K562 (cell line): ENCODE measurements around the gene CACYBP. TPM values are rescaled to one million over a fixed set of nuclear protein-coding genes. Genes with fewer than 3 reads are reported as not detected.
A peak's percentile ranks its signal among the peaks of the same experiment; 100 is the strongest.

Source experiments
- CUX1 ChIP-seq: fragments of 200-800 bp; sonication (Bioruptor generic); IDR thresholded peaks from 2 replicates; pipeline ENCODE4 v1.6.1; 2016; ENCODE audit warnings: missing genetic modification characterization, missing compliant biosample characterization
- DACH1 ChIP-seq: fragments of 450-650 bp; IDR thresholded peaks from 2 replicates; pipeline ENCODE4 v1.6.1; 2018; ENCODE audit not compliant: partially characterized antibody
- E2F4 ChIP-seq: sonication (generic); formaldehyde crosslinking; IDR thresholded peaks from 2 replicates; pipeline ENCODE4 v1.8.0; 2022; ENCODE audit warnings: mild to moderate bottlenecking, low read depth, missing genetic modification reagents
- E4F1 ChIP-seq: fragments of 250-450 bp; sonication (Bioruptor Pico); IDR thresholded peaks from 2 replicates; pipeline ENCODE4 v1.5.0; 2021; ENCODE audit warnings: mild to moderate bottlenecking, borderline replicate concordance
- FOXA3 ChIP-seq, 2 experiments: fragments of 450-650 bp in 1 of 2; sonication (generic) in 1 of 2; formaldehyde crosslinking; IDR thresholded peaks in 1 of 2; conservative IDR thresholded peaks in 1 of 2; 2 replicates each; pipeline versions ENCODE4 v1.4.0 to v1.8.0; 2020 to 2022; ENCODE audit warnings: mild to moderate bottlenecking in 2 of 2, missing genetic modification reagents in 1 of 2
- KAT7 ChIP-seq: sonication (generic); formaldehyde crosslinking; IDR thresholded peaks from 2 replicates; pipeline ENCODE4 v1.8.0; 2022; ENCODE audit warnings: missing genetic modification reagents, mild to moderate bottlenecking, borderline replicate concordance
- MAFF ChIP-seq: IDR thresholded peaks from 2 replicates; pipeline ENCODE4 v1.6.1; 2012; ENCODE audit warnings: low read length, improper control_type of control experiment
- MAFG ChIP-seq: fragments of 450-650 bp; conservative IDR thresholded peaks from 2 replicates; pipeline ENCODE4 v1.6.1; 2016; ENCODE audit warnings: missing genetic modification characterization, missing compliant biosample characterization
- MAFK ChIP-seq: IDR thresholded peaks from 2 replicates; pipeline ENCODE4 v1.6.1; 2011; ENCODE audit warnings: low read length, improper control_type of control experiment
- MLX ChIP-seq, 2 experiments: fragments of 450-650 bp in 1 of 2; sonication (generic) in 1 of 2; formaldehyde crosslinking; conservative IDR thresholded peaks; 2 replicates each; pipeline versions ENCODE4 v1.4.0 to v1.8.1; 2020 to 2022; ENCODE audit warnings: mild to moderate bottlenecking in 1 of 2, missing genetic modification reagents in 1 of 2
- MXI1 ChIP-seq: IDR thresholded peaks from 2 replicates; pipeline ENCODE4 v1.6.1; 2011; ENCODE audit warnings: low read depth, mild to moderate bottlenecking, improper control_type of control experiment, low read length
- NFIC ChIP-seq: fragments of 450-650 bp; IDR thresholded peaks from 2 replicates; pipeline ENCODE4 v1.6.1; 2017; ENCODE audit warnings: mild to moderate bottlenecking, inconsistent platforms
- OTX1 ChIP-seq: fragments of 450-650 bp; formaldehyde crosslinking; IDR thresholded peaks from 2 replicates; pipeline ENCODE4 v1.4.0; 2022; ENCODE audit warnings: mild to moderate bottlenecking
- POLR2B ChIP-seq: fragments of 450-650 bp; IDR thresholded peaks from 2 replicates; pipeline ENCODE4 v1.6.1; 2018; ENCODE audit warnings: low read depth; ENCODE audit not compliant: partially characterized antibody
- RBM39 ChIP-seq: fragments of 200-400 bp; formaldehyde crosslinking; optimal IDR thresholded peaks from 2 replicates; pipeline ENCODE3; 2018; ENCODE audit warnings: low read depth, low read length
- SIRT6 ChIP-seq: IDR thresholded peaks from one replicate; pipeline ENCODE4 v1.6.1; 2012; ENCODE audit warnings: low read depth, mild to moderate bottlenecking, control low read depth, inconsistent platforms, low read length, moderate library complexity
- ZNF146 ChIP-seq: IDR thresholded peaks from one replicate; pipeline ENCODE4 v1.6.1; 2018; ENCODE audit warnings: missing compliant biosample characterization; ENCODE audit not compliant: unreplicated experiment
- polyA plus RNA-seq, 8 experiments: library from polyadenylated mRNA; depleted of rRNA in 4 of 8; stranded (reverse) in 5 of 8; unstranded in 3 of 8; fragments of >200 nt; fragmentation: Nextera tagmentation in 2 of 8; fragmentation: Illumina TruSeq in 1 of 8; extraction: Ambion mirVana in 2 of 8; extraction: Trizol in 1 of 8; gene quantifications; 2 replicates each; pipeline versions ENCODE4 v1.2.1 to v1.2.3, GENCODE V29; 2011 to 2014; ENCODE audit warnings: inconsistent platforms in 1 of 8, missing spikeins in 1 of 8
- total RNA-seq, 7 experiments: library from RNA; depleted of rRNA in 6 of 7; stranded (reverse); fragments of >200 nt in 6 of 7; fragmentation: Illumina TruSeq in 2 of 7; extraction: Trizol in 2 of 7; gene quantifications; 2 replicates each; pipeline versions ENCODE4 v1.2.1 to v1.2.3, GENCODE V29; 2011 to 2021; ENCODE audit warnings: low replicate concordance in 1 of 7

Gene CACYBP
- total and polyA plus RNA-seq, 9 of the 15 experiments (the other 6 are each of a cell fraction or from before 2014, with no cell fraction given): 147 to 1,576 (median 488) TPM

- TF ChIP-seq KAT7 (CRISPR knock-in tag): no peak
- TF ChIP-seq MAFF: no peak
- TF ChIP-seq DACH1: no peak
- TF ChIP-seq MAFG: no peak
- peak in 1 of 2 experiments; percentile 63; a peak in 1 of 4 replicates for TF ChIP-seq FOXA3 (CRISPR knock-in tag; conservative IDR thresholded peaks at IDR 0.05 in 1 of 2, IDR thresholded peaks at IDR 0.05 in 1 of 2)
- TF ChIP-seq ZNF146 (CRISPR knock-in tag): no peak
- TF ChIP-seq E4F1 (CRISPR knock-in tag): 0 out of 2 replicates have a peak, but pooled peaks have one; percentile 52
- TF ChIP-seq E2F4 (CRISPR knock-in tag): 0 out of 2 replicates have a peak, but pooled peaks have one; percentile 80
- TF ChIP-seq MAFK: 0 out of 2 replicates have a peak, but pooled peaks have one; percentile 0
- 0 out of 4 replicates have a peak, but pooled peaks of 1 of the 2 experiments have one; percentile 8 for TF ChIP-seq MLX (CRISPR knock-in tag; conservative IDR thresholded peaks at IDR 0.05)
- TF ChIP-seq MXI1: peak; percentile 87
- TF ChIP-seq OTX1 (CRISPR knock-in tag): peak; percentile 74
- TF ChIP-seq CUX1: peak; percentile 82
- TF ChIP-seq SIRT6: no peak
- TF ChIP-seq NFIC: peak; percentile 62
- TF ChIP-seq RBM39: peak; percentile 88
- peak; percentile 97 for TF ChIP-seq POLR2B
Measured at GRCh38 chr1:174999216-174999935, 371 bp upstream of the CACYBP start (continued).
